ENCODE measurements around the gene PAK1IP1. TPM values are rescaled to one million over a fixed set of nuclear protein-coding genes. Genes with fewer than 3 reads are reported as not detected.

Gene PAK1IP1
- total RNA-seq, 1 donor: 17.7 TPM

GRCh38 chr6:10696655-10697054, 1.9 kb downstream of the PAK1IP1 start:
- Histone ChIP-seq H3K4me3 (ENCODE audit: insufficient read depth, low read length) (no peak overlapping the region), H3K4me1 (ENCODE audit: insufficient read depth, low read length) (peaks cover 18% of the 10 kb centered on the region), H3K27ac (ENCODE audit: low read depth, low read length) (no peak overlapping the region), H3K27me3 (ENCODE audit: insufficient read depth, low read length) (no peaks in the 10 kb centered on the region), H3K36me3 (ENCODE audit: insufficient read depth, low read length) (peaks cover 26% of the 10 kb centered on the region), H2AFZ (ENCODE audit: low read length) (no peak overlapping the region), H4K20me1 (ENCODE audit: insufficient read depth, low read length) (no peaks in the 10 kb centered on the region), H3K9me3 (ENCODE audit: low read depth, low read length) (no peaks in the 10 kb centered on the region), H3K4me2 (ENCODE audit: insufficient read depth, low read length) (peak overlapping the region; percentile 99), H3K79me2 (ENCODE audit: insufficient read depth, low read length) (peaks cover 64% of the 10 kb centered on the region)
- no peak for DNase-seq (ENCODE audit: insufficient read length, low spot score, missing footprints)
- TF ChIP-seq CTCF (IDR thresholded peaks at IDR 0.05; ENCODE audit: extremely low read depth, low read depth, low read length): no peak

GRCh38 chr6:10713962-10714361, 19.2 kb downstream of the PAK1IP1 start:
- no peak overlapping the region for H3K4me3 ChIP-seq (ENCODE audit: insufficient read depth, low read length)
- no peak overlapping the region for H3K4me2 ChIP-seq (ENCODE audit: insufficient read depth, low read length)
- peaks cover 3% of the 10 kb centered on the region for H3K36me3 ChIP-seq (ENCODE audit: insufficient read depth, low read length)
- H3K79me2 ChIP-seq (ENCODE audit: insufficient read depth, low read length): no peaks in the 10 kb centered on the region
- no peaks in the 10 kb centered on the region for H3K27me3 ChIP-seq (ENCODE audit: insufficient read depth, low read length)
- H4K20me1 ChIP-seq (ENCODE audit: insufficient read depth, low read length): no peaks in the 10 kb centered on the region
- H3K27ac ChIP-seq (ENCODE audit: low read depth, low read length): no peak overlapping the region
- no peaks in the 10 kb centered on the region for H3K9me3 ChIP-seq (ENCODE audit: low read depth, low read length)
- no peak overlapping the region for H2AFZ ChIP-seq (ENCODE audit: low read length)
- DNase-seq (ENCODE audit: insufficient read length, low spot score, missing footprints): no peak
- TF ChIP-seq CTCF (IDR thresholded peaks at IDR 0.05; ENCODE audit: extremely low read depth, low read depth, low read length): no peak
- no peaks in the 10 kb centered on the region for H3K4me1 ChIP-seq (ENCODE audit: insufficient read depth, low read length)

DNA sequence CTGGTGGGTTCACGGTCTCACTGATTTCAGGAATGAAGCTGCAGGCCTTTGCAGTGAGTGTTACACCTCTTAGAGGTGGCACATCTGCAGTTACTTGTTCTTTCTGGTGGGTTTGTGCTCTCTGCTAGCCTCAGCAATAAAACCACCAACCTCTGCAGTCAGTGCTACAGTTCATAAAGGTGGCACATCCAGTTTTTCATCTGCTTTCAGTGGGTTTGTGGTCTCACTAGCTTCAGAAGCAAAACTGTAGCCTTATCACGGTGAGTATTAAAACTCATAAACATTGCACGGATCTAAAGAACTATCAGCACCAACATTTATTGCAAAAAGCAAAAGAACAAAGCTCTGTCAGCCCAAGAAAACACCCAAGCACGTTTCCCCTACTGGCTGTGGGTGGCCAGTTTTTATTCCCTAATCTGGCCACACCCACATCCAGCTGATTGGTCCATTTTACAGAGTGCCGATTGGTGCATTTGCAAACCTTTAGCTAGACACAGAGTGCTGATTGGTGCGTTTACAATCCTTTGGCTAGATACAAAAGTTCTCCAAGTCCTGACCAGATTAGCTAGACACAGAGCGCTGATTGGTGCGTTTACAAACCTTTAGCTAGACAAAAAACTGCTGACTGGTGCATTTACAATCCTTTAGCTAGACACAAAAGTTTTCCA, 24.7 kb downstream of the PAK1IP1 start:
- Histone ChIP-seq H3K79me2 (ENCODE audit: insufficient read depth, low read length) (peaks cover 15% of the 10 kb centered on the region), H2AFZ (ENCODE audit: low read length) (no peak overlapping the region), H3K9me3 (ENCODE audit: low read depth, low read length) (no peaks in the 10 kb centered on the region), H3K27me3 (ENCODE audit: insufficient read depth, low read length) (no peaks in the 10 kb centered on the region), H3K4me2 (ENCODE audit: insufficient read depth, low read length) (peak overlapping the region; percentile 71), H4K20me1 (ENCODE audit: insufficient read depth, low read length) (no peaks in the 10 kb centered on the region), H3K4me3 (ENCODE audit: insufficient read depth, low read length) (peak overlapping the region; percentile 72), H3K36me3 (ENCODE audit: insufficient read depth, low read length) (no peaks in the 10 kb centered on the region), H3K4me1 (ENCODE audit: insufficient read depth, low read length) (peaks cover 15% of the 10 kb centered on the region), H3K27ac (ENCODE audit: low read depth, low read length) (no peak overlapping the region)
- no peak for DNase-seq (ENCODE audit: insufficient read length, low spot score, missing footprints)
- no peak for TF ChIP-seq CTCF (IDR thresholded peaks at IDR 0.05; ENCODE audit: extremely low read depth, low read depth, low read length)

DNA sequence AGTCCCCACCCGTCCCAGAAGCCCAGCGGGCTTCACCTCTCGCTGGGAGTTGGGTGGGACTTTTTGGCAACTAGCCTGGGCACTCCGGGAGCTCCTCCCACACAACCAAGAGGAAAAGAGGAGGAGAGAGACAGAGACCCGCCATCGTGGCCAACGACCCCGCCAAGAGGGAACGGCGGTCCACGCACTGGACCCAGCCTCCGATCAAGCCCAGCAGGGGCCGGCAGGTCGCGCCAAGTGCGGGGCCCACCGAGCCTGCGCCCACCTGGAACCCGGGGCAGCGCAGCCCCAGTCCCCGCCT, 25.1 kb downstream of the PAK1IP1 start:
- no peak for TF ChIP-seq CTCF (IDR thresholded peaks at IDR 0.05; ENCODE audit: extremely low read depth, low read depth, low read length)
- Histone ChIP-seq H3K79me2 (ENCODE audit: insufficient read depth, low read length) (peaks cover 20% of the 10 kb centered on the region), H3K4me2 (ENCODE audit: insufficient read depth, low read length) (peak overlapping the region; percentile 71), H3K9me3 (ENCODE audit: low read depth, low read length) (no peaks in the 10 kb centered on the region), H3K27ac (ENCODE audit: low read depth, low read length) (no peak overlapping the region), H3K36me3 (ENCODE audit: insufficient read depth, low read length) (peaks cover 4% of the 10 kb centered on the region), H3K4me1 (ENCODE audit: insufficient read depth, low read length) (peaks cover 15% of the 10 kb centered on the region), H3K27me3 (ENCODE audit: insufficient read depth, low read length) (no peaks in the 10 kb centered on the region), H2AFZ (ENCODE audit: low read length) (peak overlapping the region; percentile 73), H3K4me3 (ENCODE audit: insufficient read depth, low read length) (peak overlapping the region; percentile 72), H4K20me1 (ENCODE audit: insufficient read depth, low read length) (no peaks in the 10 kb centered on the region)
- no peak for DNase-seq (ENCODE audit: insufficient read length, low spot score, missing footprints)

All from osteoblast (primary cell).